Spleen (tissue), 13 donors: ENCODE measurements around the gene ZNF691. TPM values are rescaled to one million over a fixed set of nuclear protein-coding genes. Genes with fewer than 3 reads are reported as not detected.

Experiments used
- DNase-seq: peaks from one replicate; pipeline ENCODE4 v3.0.0-alpha.2; 2020
- H3K27ac ChIP-seq, 8 donors: fragments of 200-600 bp; sonication (generic) in 7 of 8; 1 replicate in 4 of 8; 2 replicates in 4 of 8; pipeline versions ENCODE4 v1.5.0 to v1.8.0; 2016 to 2021; ENCODE audit warnings: inconsistent platforms in 4 of 8, mild to moderate bottlenecking in 4 of 8, moderate library complexity in 1 of 8
- H3K27me3 ChIP-seq, 7 donors: fragments of 200-600 bp; sonication (generic) in 6 of 7; replicated peaks in 1 of 7; 1 replicate in 4 of 7; 2 replicates in 3 of 7; pipeline versions ENCODE4 v1.5.0 to v1.8.0; 2016 to 2021; ENCODE audit warnings: inconsistent platforms in 3 of 7, mild to moderate bottlenecking in 1 of 7
- H3K36me3 ChIP-seq, 6 donors: fragments of 200-600 bp; sonication (generic) in 5 of 6; 1 replicate in 4 of 6; 2 replicates in 2 of 6; pipeline versions ENCODE4 v1.5.0 to v1.8.0; 2016 to 2021; ENCODE audit warnings: inconsistent platforms in 2 of 6
- H3K4me1 ChIP-seq, 6 donors: fragments of 200-600 bp; sonication (generic) in 5 of 6; 1 replicate in 3 of 6; 2 replicates in 3 of 6; pipeline versions ENCODE4 v1.5.0 to v1.8.0; 2016 to 2021; ENCODE audit warnings: inconsistent platforms in 3 of 6
- H3K4me3 ChIP-seq, 8 donors: fragments of 200-600 bp; sonication (generic) in 7 of 8; 1 replicate in 4 of 8; 2 replicates in 4 of 8; pipeline versions ENCODE4 v1.5.0 to v1.8.0; 2016 to 2021; ENCODE audit warnings: inconsistent platforms in 4 of 8, mild to moderate bottlenecking in 4 of 8, moderate library complexity in 2 of 8
- H3K9me3 ChIP-seq, 8 donors: fragments of 200-600 bp; sonication (generic) in 7 of 8; 1 replicate in 4 of 8; 2 replicates in 4 of 8; pipeline versions ENCODE4 v1.5.0 to v1.8.0; 2016 to 2021; ENCODE audit warnings: inconsistent platforms in 4 of 8
- CTCF ChIP-seq, 11 experiments: fragments of 200-600 bp in 7 of 11; fragments of 450-650 bp in 4 of 11; sonication (generic) in 4 of 11; IDR thresholded peaks in 8 of 11; conservative IDR thresholded peaks in 3 of 11; 1 replicate in 7 of 11; 2 replicates in 4 of 11; pipeline versions ENCODE4 v1.4.0 to v1.8.0; 2016 to 2021; ENCODE audit warnings: antibody characterized with exemption in 11 of 11, inconsistent platforms in 4 of 11, mild to moderate bottlenecking in 1 of 11
- POLR2A ChIP-seq, 3 donors: fragments of 450-650 bp; IDR thresholded peaks; one replicate each; pipeline ENCODE4 v1.5.1; 2017; ENCODE audit warnings: antibody characterized with exemption in 3 of 3, mild to moderate bottlenecking in 1 of 3
- POLR2AphosphoS5 ChIP-seq, 3 donors: sonication (generic); formaldehyde crosslinking; IDR thresholded peaks; one replicate each; pipeline ENCODE4 v1.5.1; 2017; ENCODE audit warnings: antibody characterized with exemption in 3 of 3
- WGBS, 5 donors: extraction: QIAGEN DNeasy Blood & Tissue Kit in 3 of 5; methylation state at CpG; one replicate each; pipeline versions ENCODE4 v1.1.5 to v1.1.7; 2013 to 2018; 5-methylcytosine and 5-hydroxymethylcytosine counted together
- intact Hi-C: fragments of 100-400 bp; cut with DNase I; formaldehyde crosslinking; loops from one replicate; pipeline ENCODE4 v1.15.0; 2023; ENCODE audit warnings: low total_unique reads
- long read RNA-seq, 2 donors: transcript quantifications; one replicate each; lab custom pipeline, GENCODE V29; 2026
- polyA plus RNA-seq, 3 donors: library from polyadenylated mRNA; stranded (reverse); fragments of 200-250 nt; gene quantifications; one replicate each; pipeline ENCODE4 v1.2.1, GENCODE V29; 2013
- total RNA-seq, 7 donors: library from RNA; depleted of rRNA in 3 of 7; stranded (reverse); fragments of >200 nt in 3 of 7; fragmentation: NEBNext Ultra II Directional in 4 of 7; extraction: Animal tissue kit (Norgen Biotek cat#: 25700) in 4 of 7; gene quantifications; one replicate each; pipeline versions ENCODE4 v1.1.0 to v1.2.1, GENCODE V29; 2016 to 2021
- donor health status: healthy with polysubstance abuse.
- donor health status: DM: no; HTN: no; CAD: no; lungs with moderate emphysema.
- donor health status: DM: no; HTN: no; CAD: no.
- donor health status: Bipolar disorder and iron deficiency.
- donor health status: healthy.
- donor health status: DM: no; HTN: no; CAD: no.
- donor health status: DM: yes; HTN: yes; CAD: no.

Gene ZNF691
- total RNA-seq = 10 to 100 TPM in 5 of 7 donors, 1 to 10 TPM in 2; 9.6 to 18.3 (median 10.5) TPM
- 10 to 100 TPM; 10.9 to 15.8 (median 13.8) TPM for polyA plus RNA-seq
- long read RNA-seq, donor 1, partial matches to known transcripts = 0 of 4 reads
- long read RNA-seq, donor 1, other reads (novel, unspliced or antisense) = 0 of 4 reads
- long read RNA-seq, donor 2, partial matches to known transcripts = 0 of 2 reads
- long read RNA-seq, donor 2, other reads (novel, unspliced or antisense) = 0 of 2 reads

- intact Hi-C loops = no loop called here
- Histone ChIP-seq H3K9me3 (peaks cover 0 to 7% (median 2%) of the 10 kb centered on the region in 8 donors), H3K4me3 (peak within 1 kb of the TSS; percentile 62 to 96 (median 82)), H3K27ac (peak within 1 kb of the TSS; percentile 64 to 91 (median 84)), H3K36me3 (peaks cover 0 to 44% (median 17%) of the 10 kb centered on the region in 6 donors), H3K27me3 (no peaks in the 10 kb centered on the region), H3K4me1 (peaks cover 10 to 47% (median 23%) of the 10 kb centered on the region in 6 donors)
- TF ChIP-seq CTCF (IDR thresholded peaks at IDR 0.05 in 8 of 11, conservative IDR thresholded peaks at IDR 0.05 in 3 of 11) (peak; percentile 17 to 78 (median 47)), POLR2A (IDR thresholded peaks at IDR 0.05) (no peak), POLR2AphosphoS5 (IDR thresholded peaks at IDR 0.05) (peak; percentile 95 to 96 (median 96))
- WGBS, 5 donors = 0 to 1% (median 1%) methylated on average over 27 to 50 of the region's 50 CpGs
- DNase-seq = peak; percentile 95
These were observed at the start of gene ZNF691 for GRCh38 chr1:42846257-42847110. Gene ZNF691, plus strand, starts transcription at chr1:42846613. Its CDS starts 3,046 bp downstream, at chr1:42849659.

- H3K27ac ChIP-seq = no peak overlapping the region
- no peaks in the 10 kb centered on the region for H3K27me3 ChIP-seq
- no peak for TF ChIP-seq POLR2AphosphoS5 (IDR thresholded peaks at IDR 0.05)
- no peak for TF ChIP-seq POLR2A (IDR thresholded peaks at IDR 0.05)
- no peak for TF ChIP-seq CTCF (IDR thresholded peaks at IDR 0.05 in 8 of 11, conservative IDR thresholded peaks at IDR 0.05 in 3 of 11)
- WGBS, 5 donors = 85 to 94% (median 87%) methylated on average over 3 of the region's 3 CpGs
- intact Hi-C loops = no loop called here
- H3K9me3 ChIP-seq = no peaks in the 10 kb centered on the region
- H3K4me3 ChIP-seq = no peak overlapping the region
- no peaks in the 10 kb centered on the region for H3K4me1 ChIP-seq
- DNase-seq = no peak
- H3K36me3 ChIP-seq = no peaks in the 10 kb centered on the region
These were observed 49.0 kb upstream of the ZNF691 start for GRCh38 chr1:42797414-42797813.

GRCh38 chr1:42797979-42798378 lies 48.4 kb upstream of the ZNF691 start:
- TF ChIP-seq POLR2A (IDR thresholded peaks at IDR 0.05) = no peak
- TF ChIP-seq POLR2AphosphoS5 (IDR thresholded peaks at IDR 0.05) = no peak
- no peak for TF ChIP-seq CTCF (IDR thresholded peaks at IDR 0.05 in 8 of 11, conservative IDR thresholded peaks at IDR 0.05 in 3 of 11)
- H3K4me3 ChIP-seq = no peak overlapping the region
- intact Hi-C loops = no loop called here
- H3K9me3 ChIP-seq = no peaks in the 10 kb centered on the region
- no peaks in the 10 kb centered on the region for H3K36me3 ChIP-seq
- WGBS, 5 donors = 81 to 95% (median 87%) methylated on average over 5 of the region's 5 CpGs
- no peaks in the 10 kb centered on the region for H3K27me3 ChIP-seq
- H3K27ac ChIP-seq = no peak overlapping the region
- DNase-seq = no peak
- no peaks in the 10 kb centered on the region for H3K4me1 ChIP-seq
